GM21529 (cell line): ENCODE measurements around the gene OR5H2.
"Not testable (repeated sequence)": the region's sequence is repeated elsewhere in the genome, so short reads cannot be mapped to it uniquely, and the experiment has no call there.

Experiments used
- ATAC-seq: cut with Tn5 transposase; IDR thresholded peaks from one replicate; pipeline ENCODE4 v1.9.1; 2021; ENCODE audit not compliant: unreplicated experiment

The OR5H2 gene

GRCh38 chr3:98282205-98282604 lies at the start of gene OR5H2:
TSS of gene OR5H2 (plus strand) at chr3:98282505. CDS start at chr3:98282903, 398 bp downstream.
- ATAC-seq, result no peak

GRCh38 chr3:98233468-98233867 lies 48.8 kb upstream of the OR5H2 start:
- ATAC-seq, result no peak

GRCh38 chr3:98240131-98240530 lies 42.2 kb upstream of the OR5H2 start:
- ATAC-seq, result no peak

- ATAC-seq, result no peak
These were observed 40.1 kb upstream of the OR5H2 start for GRCh38 chr3:98242155-98242554.

GRCh38 chr3:98243843-98244242 lies 38.5 kb upstream of the OR5H2 start:
- ATAC-seq, result no peak

GRCh38 chr3:98246142-98246541 lies 36.2 kb upstream of the OR5H2 start:
- no peak for ATAC-seq

GRCh38 chr3:98256026-98256425 lies 26.3 kb upstream of the OR5H2 start:
- not testable (repeated sequence) for ATAC-seq

GRCh38 chr3:98259707-98260106 lies 22.6 kb upstream of the OR5H2 start:
- ATAC-seq, result peak; percentile 82

GRCh38 chr3:98262046-98262445 lies 20.3 kb upstream of the OR5H2 start:
- ATAC-seq, result no peak

- ATAC-seq, result no peak
These were observed 18.4 kb upstream of the OR5H2 start, which contains the start of gene OR5H6 for GRCh38 chr3:98263944-98264343. TSS of gene OR5H6 (plus strand) at chr3:98264244. CDS start at chr3:98264333, 89 bp downstream.

GRCh38 chr3:98269846-98270245 lies 12.5 kb upstream of the OR5H2 start:
- no peak for ATAC-seq

- no peak for ATAC-seq
These were observed 10.2 kb upstream of the OR5H2 start for GRCh38 chr3:98272126-98272525.

GRCh38 chr3:98274914-98275313 lies 7.4 kb upstream of the OR5H2 start:
- ATAC-seq, result no peak

- no peak for ATAC-seq
These were observed 8.6 kb downstream of the OR5H2 start for GRCh38 chr3:98290916-98291315.

- ATAC-seq, result no peak
These were observed 9.1 kb downstream of the OR5H2 start for GRCh38 chr3:98291332-98291957.

- ATAC-seq, result no peak
These were observed 39.8 kb downstream of the OR5H2 start for GRCh38 chr3:98322101-98322500.

GRCh38 chr3:98322686-98323085 lies 40.4 kb downstream of the OR5H2 start:
- no peak for ATAC-seq

- ATAC-seq, result no peak
These were observed 41.1 kb downstream of the OR5H2 start for GRCh38 chr3:98323425-98323824.

GRCh38 chr3:98325055-98325454 lies 42.8 kb downstream of the OR5H2 start:
- no peak for ATAC-seq

GRCh38 chr3:98326105-98326893 lies 44.0 kb downstream of the OR5H2 start:
- ATAC-seq, result no peak

- peak; percentile 66 for ATAC-seq
These were observed 44.6 kb downstream of the OR5H2 start for GRCh38 chr3:98326945-98327344.

GRCh38 chr3:98328933-98329332 lies 46.6 kb downstream of the OR5H2 start:
- ATAC-seq, result no peak
